HepG2 (cell line): ENCODE results near the gene PGRMC2. TPM values are rescaled to one million over a fixed set of nuclear protein-coding genes. Genes with fewer than 3 reads are reported as not detected.

Experiments used
- ATAC-seq: fragments of 200-7000 bp; cut with Tn5 transposase; 3 replicates; pipeline ENCODE4 v1.9.1; 2020; ENCODE audit warnings: mild to moderate bottlenecking, moderate library complexity
- BruUV-seq: library from RNA; stranded (reverse); fragments of 400-500 nt; replicated peaks from 2 replicates; lab custom pipeline; 2021; lab: Mats Ljungman, UMichigan
- CTCF ChIA-PET: fragments of 300-600 bp; formaldehyde crosslinking; extraction: SDS; loops from one replicate; lab custom pipeline; 2021; ENCODE audit warnings: low total read pairs, inconsistent platforms, low intra/inter-chr PET ratio; lab: Yijun Ruan, JAX
- POLR2A ChIA-PET: fragments of 350-600 bp; sonication (Branson Sonifier 250); formaldehyde crosslinking; loops from one replicate; lab custom pipeline; 2020; ENCODE audit warnings: antibody characterized with exemption, inconsistent platforms; lab: Yijun Ruan, JAX
- DNase-seq: peaks from one replicate; pipeline ENCODE4 v3.0.0-alpha.2; 2015; ENCODE audit warnings: low spot score
- FAIRE-seq: peaks from 3 replicates; lab custom pipeline; 2011; peaks lifted over from hg19 to GRCh38; lab: Jason Lieb, UNC
- H2AFZ ChIP-seq: one replicate; pipeline ENCODE4 v1.6.1; 2011; ENCODE audit warnings: low read length, inconsistent platforms
- H3K27ac ChIP-seq: fragments of 300-600 bp; 3 replicates; pipeline ENCODE4 v1.8.0; 2011; ENCODE audit warnings: mixed run types, mild to moderate bottlenecking, mixed read lengths, low read length, inconsistent platforms; ENCODE audit not compliant: insufficient read depth; ENCODE audit errors: extremely low read length
- H3K27me3 ChIP-seq, 2 experiments: fragments of 200-600 bp in 1 of 2; 2 replicates in 1 of 2; 3 replicates in 1 of 2; pipeline versions ENCODE4 v1.6.0 to v1.8.0; 2011; ENCODE audit warnings: low read length in 2 of 2, mild to moderate bottlenecking in 2 of 2, moderate library complexity in 2 of 2, inconsistent platforms in 1 of 2; ENCODE audit not compliant: insufficient read depth in 2 of 2, control insufficient read depth in 1 of 2
- H3K36me3 ChIP-seq, 2 experiments: fragments of 200-600 bp in 1 of 2; replicated peaks in 1 of 2; 2 replicates in 1 of 2; 3 replicates in 1 of 2; pipeline versions ENCODE4 v1.5.1 to v1.8.0; 2011; ENCODE audit warnings: low read length in 2 of 2, inconsistent platforms in 1 of 2; ENCODE audit not compliant: insufficient read depth in 2 of 2, control insufficient read depth in 1 of 2
- H3K4me1 ChIP-seq: 2 replicates; pipeline ENCODE4 v1.5.1; 2012; ENCODE audit warnings: low read length, inconsistent platforms; ENCODE audit not compliant: insufficient read depth
- H3K4me2 ChIP-seq: 2 replicates; pipeline ENCODE4 v1.6.0; 2011; ENCODE audit warnings: low read depth, low read length, inconsistent platforms
- H3K4me3 ChIP-seq, 3 experiments: fragments of 200-600 bp in 1 of 3; sonication (generic), shearing (Covaris generic) in 1 of 3; replicated peaks in 1 of 3; 2 replicates each; pipeline ENCODE4 v1.5.1; 2011 to 2016; ENCODE audit warnings: low read length in 3 of 3, inconsistent platforms in 2 of 3, low read depth in 2 of 3, mild to moderate bottlenecking in 2 of 3, control low read depth in 1 of 3, mixed read lengths in 1 of 3; ENCODE audit not compliant: insufficient read depth in 1 of 3
- H3K79me2 ChIP-seq: one replicate; pipeline ENCODE4 v1.6.1; 2011; ENCODE audit warnings: low read length, inconsistent platforms; ENCODE audit not compliant: insufficient read depth
- H3K9ac ChIP-seq: 2 replicates; pipeline ENCODE4 v1.6.0; 2011; ENCODE audit warnings: mild to moderate bottlenecking, low read depth, low read length, inconsistent platforms; ENCODE audit not compliant: insufficient read depth
- H3K9me3 ChIP-seq: 2 replicates; pipeline ENCODE4 v1.5.1; 2012; ENCODE audit warnings: mild to moderate bottlenecking, low read length
- H4K20me1 ChIP-seq: 2 replicates; pipeline ENCODE4 v1.6.0; 2011; ENCODE audit warnings: inconsistent platforms, mild to moderate bottlenecking, low read length, moderate library complexity; ENCODE audit not compliant: insufficient read depth
- AHR ChIP-seq: IDR thresholded peaks from 2 replicates; pipeline ENCODE4 v1.6.1; 2018; ENCODE audit warnings: missing genetic modification reagents, missing compliant biosample characterization
- ARNT2 ChIP-seq: sonication (generic); formaldehyde crosslinking; IDR thresholded peaks from 2 replicates; pipeline ENCODE4 v1.8.0; 2022; ENCODE audit warnings: mild to moderate bottlenecking, low read depth, missing genetic modification reagents, moderate library complexity
- IKZF1 ChIP-seq: fragments of 450-650 bp; IDR thresholded peaks from 2 replicates; pipeline ENCODE4 v1.7.1; 2016
- MIER2 ChIP-seq: IDR thresholded peaks from 2 replicates; pipeline ENCODE4 v1.6.1; 2016; ENCODE audit warnings: missing biosample characterization, missing genetic modification reagents
- PPARG ChIP-seq: conservative IDR thresholded peaks from 2 replicates; pipeline ENCODE4 v1.6.1; 2016; ENCODE audit warnings: missing biosample characterization, missing genetic modification reagents
- SIN3B ChIP-seq: fragments of 150-350 bp; IDR thresholded peaks from 2 replicates; pipeline ENCODE4 v1.6.1; 2014; ENCODE audit warnings: low read length
- SUZ12 ChIP-seq: fragments of 150-350 bp; IDR thresholded peaks from 2 replicates; pipeline ENCODE4 v1.6.1; 2014; ENCODE audit warnings: low read depth, low read length
- TOE1 ChIP-seq: sonication (generic); formaldehyde crosslinking; IDR thresholded peaks from 2 replicates; pipeline ENCODE4 v1.4.0; 2020; ENCODE audit warnings: mild to moderate bottlenecking, missing genetic modification reagents
- ZNF335 ChIP-seq: sonication (generic); formaldehyde crosslinking; IDR thresholded peaks from 2 replicates; pipeline ENCODE4 v1.4.0; 2020; ENCODE audit warnings: missing genetic modification reagents
- ZNF713 ChIP-seq: sonication (generic); formaldehyde crosslinking; IDR thresholded peaks from 2 replicates; pipeline ENCODE4 v1.4.0; 2020; ENCODE audit warnings: mild to moderate bottlenecking, missing genetic modification reagents
- WGBS: methylation state at CpG from one replicate; pipeline ENCODE4 v1.1.6; 2017; ENCODE audit warnings: low lambda C conversion rate; 5-methylcytosine and 5-hydroxymethylcytosine counted together
- in situ Hi-C: cut with HindIII; loops from 2 replicates; pipeline ENCODE4 v1.10.0; 2017; ENCODE audit warnings: low pct_unique_long_range_greater_than_20kb; ENCODE audit not compliant: extremely low pct_ligation_motif_present
- intact Hi-C: fragments of 100-400 bp; cut with micrococcal nuclease; formaldehyde crosslinking; loops from one replicate; pipeline ENCODE4 v1.10.0; 2022; ENCODE audit not compliant: unreplicated experiment
- polyA plus RNA-seq, 8 experiments: library from polyadenylated mRNA; depleted of rRNA in 3 of 8; stranded (reverse) in 7 of 8; unstranded in 1 of 8; fragments of >200 nt; fragmentation: Illumina TruSeq in 4 of 8; extraction: Trizol in 4 of 8; gene quantifications; 2 replicates each; pipeline versions ENCODE4 v1.2.1 to v1.2.3, GENCODE V29; 2011 to 2016; ENCODE audit warnings: low read depth in 4 of 8, missing spikeins in 1 of 8, mixed read lengths in 1 of 8; ENCODE audit not compliant: insufficient read depth in 1 of 8
- total RNA-seq, 5 experiments: library from RNA; depleted of rRNA; stranded (reverse); fragments of >200 nt; fragmentation: Illumina TruSeq; extraction: Trizol; gene quantifications; 2 replicates each; pipeline ENCODE4 v1.2.3, GENCODE V29; 2016; ENCODE audit warnings: low read depth in 1 of 5
- TF ChIP-seq, protein P1 (sequence below): sonication (generic); formaldehyde crosslinking; IDR thresholded peaks from 2 replicates; pipeline ENCODE4 v1.9.0; 2022; ENCODE audit warnings: missing genetic modification reagents, mild to moderate bottlenecking, borderline replicate concordance

Gene PGRMC2
- total and polyA plus RNA-seq, 2 of the 13 experiments (the other 11 are each of a cell fraction or from before 2014, with no cell fraction given) = 16.0 to 19.8 TPM

DNA sequence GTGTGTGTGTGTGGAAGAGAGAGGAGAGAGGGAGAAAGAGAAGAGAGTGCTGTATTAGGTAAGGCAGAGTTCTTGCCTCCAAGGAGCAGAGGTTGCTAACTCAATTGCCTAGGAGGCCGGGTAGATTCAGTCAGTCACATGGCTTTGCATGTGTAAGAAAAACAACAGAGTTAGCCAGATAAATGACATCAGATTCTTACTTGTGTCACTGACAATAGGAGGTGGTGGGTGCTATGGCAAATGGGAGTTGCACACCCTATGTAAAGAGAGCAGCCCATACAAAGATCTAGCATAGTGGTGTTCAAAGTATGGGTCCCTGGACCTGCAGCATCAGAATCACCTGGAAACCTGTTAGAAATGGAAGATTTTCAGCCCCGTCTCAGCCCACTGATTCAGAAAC is 14.4 kb upstream of the PGRMC2 start:
- BruUV-seq = no TSS peak
- Histone ChIP-seq H3K36me3 (no peaks in the 10 kb centered on the region), H2AFZ (no peak overlapping the region), H3K27me3 (peaks cover 2% of the 10 kb centered on the region in 2 experiments; a peak in 1 of 5 replicates), H3K27ac (no peak overlapping the region), H3K4me3 (no peak overlapping the region), H3K4me1 (peaks cover 14% of the 10 kb centered on the region), H3K79me2 (no peaks in the 10 kb centered on the region), H3K4me2 (no peak overlapping the region), H3K9me3 (no peaks in the 10 kb centered on the region), H3K9ac (no peak overlapping the region), H4K20me1 (no peaks in the 10 kb centered on the region)
- POLR2A ChIA-PET = no interaction called here
- intact Hi-C loops = no loop called here
- WGBS = 46% methylated on average over 2 of the region's 2 CpGs
- ATAC-seq (no peak), FAIRE-seq (no peak), DNase-seq (no peak)
- CTCF ChIA-PET = no interaction called here
- TF ChIP-seq SIN3B (no peak), IKZF1 (no peak), AHR (no peak), ARNT2 (CRISPR knock-in tag) (no peak)
- in situ Hi-C loops = no loop called here

DNA sequence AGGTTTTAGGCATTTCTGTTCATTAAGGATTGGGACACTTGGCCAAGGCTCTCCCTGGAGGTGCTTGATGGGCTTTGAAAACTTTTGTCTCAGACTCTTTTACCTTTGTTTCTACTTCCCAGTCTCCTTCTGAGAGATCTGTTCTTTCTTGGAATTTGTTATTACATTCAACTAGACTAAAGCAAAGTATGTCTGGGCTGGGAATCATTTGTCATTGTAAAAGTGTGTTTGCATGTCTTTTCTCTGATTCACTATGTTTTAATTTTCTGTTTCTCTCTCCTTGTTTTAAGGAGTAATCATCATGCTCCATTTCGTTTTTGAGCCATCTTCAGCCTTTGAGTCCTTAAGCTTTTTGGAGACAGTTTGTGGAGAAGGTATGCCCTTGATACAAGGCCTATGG is 12.2 kb upstream of the PGRMC2 start:
- H3K4me1 ChIP-seq = peaks cover 14% of the 10 kb centered on the region
- no peak overlapping the region for H3K9ac ChIP-seq
- no peaks in the 10 kb centered on the region for H3K79me2 ChIP-seq
- H3K36me3 ChIP-seq = no peaks in the 10 kb centered on the region
- 9% methylated on average over 1 of the region's 1 CpG for WGBS
- H4K20me1 ChIP-seq = no peaks in the 10 kb centered on the region
- ChIA-PET POLR2A (no interaction called here), CTCF (no interaction called here)
- no peaks in the 10 kb centered on the region for H3K9me3 ChIP-seq
- intact Hi-C loops (no loop called here), in situ Hi-C loops (no loop called here)
- FAIRE-seq (no peak), DNase-seq (no peak), ATAC-seq (no peak)
- peaks cover 2% of the 10 kb centered on the region in 2 experiments; a peak in 1 of 5 replicates for H3K27me3 ChIP-seq
- H3K4me3 ChIP-seq = no peak overlapping the region
- no peak overlapping the region for H2AFZ ChIP-seq
- H3K27ac ChIP-seq = no peak overlapping the region
- H3K4me2 ChIP-seq = no peak overlapping the region
- BruUV-seq = no TSS peak
- no peak for TF ChIP-seq SUZ12
- TF ChIP-seq MIER2 (CRISPR knock-in tag) = no peak
- TF ChIP-seq ZNF713 (CRISPR knock-in tag) = no peak
- TF ChIP-seq PPARG (CRISPR knock-in tag) = no peak
- no peak for TF ChIP-seq ZNF335 (CRISPR knock-in tag)
- TF ChIP-seq, protein P1, sequence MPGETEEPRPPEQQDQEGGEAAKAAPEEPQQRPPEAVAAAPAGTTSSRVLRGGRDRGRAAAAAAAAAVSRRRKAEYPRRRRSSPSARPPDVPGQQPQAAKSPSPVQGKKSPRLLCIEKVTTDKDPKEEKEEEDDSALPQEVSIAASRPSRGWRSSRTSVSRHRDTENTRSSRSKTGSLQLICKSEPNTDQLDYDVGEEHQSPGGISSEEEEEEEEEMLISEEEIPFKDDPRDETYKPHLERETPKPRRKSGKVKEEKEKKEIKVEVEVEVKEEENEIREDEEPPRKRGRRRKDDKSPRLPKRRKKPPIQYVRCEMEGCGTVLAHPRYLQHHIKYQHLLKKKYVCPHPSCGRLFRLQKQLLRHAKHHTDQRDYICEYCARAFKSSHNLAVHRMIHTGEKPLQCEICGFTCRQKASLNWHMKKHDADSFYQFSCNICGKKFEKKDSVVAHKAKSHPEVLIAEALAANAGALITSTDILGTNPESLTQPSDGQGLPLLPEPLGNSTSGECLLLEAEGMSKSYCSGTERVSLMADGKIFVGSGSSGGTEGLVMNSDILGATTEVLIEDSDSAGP = no peak
- TF ChIP-seq TOE1 (CRISPR knock-in tag) = no peak
